IMR-90 (cell line): ENCODE measurements around the gene C16orf86. TPM values are rescaled to one million over a fixed set of nuclear protein-coding genes. Genes with fewer than 3 reads are reported as not detected.

Experiments
- ATAC-seq: fragments of 200-7000 bp; cut with Tn5 transposase; 2 replicates; pipeline ENCODE4 v1.9.1; 2020; ENCODE audit warnings: low read depth, mild to moderate bottlenecking, moderate library complexity
- BruUV-seq: library from RNA; stranded (reverse); fragments of 400-500 nt; replicated peaks from 2 replicates; lab custom pipeline; 2021; lab: Mats Ljungman, UMichigan
- CTCF ChIA-PET: fragments of 300-600 bp; formaldehyde crosslinking; extraction: SDS; loops from one replicate; lab custom pipeline; 2021; ENCODE audit warnings: antibody characterized with exemption; lab: Yijun Ruan, JAX
- POLR2A ChIA-PET: fragments of 300-600 bp; sonication (Branson Sonifier 250); formaldehyde crosslinking; loops from one replicate; lab custom pipeline; 2022; ENCODE audit warnings: antibody characterized with exemption; ENCODE audit not compliant: unreplicated experiment; lab: Charles Lee
- DNase-seq: peaks from one replicate; pipeline ENCODE4 v3.0.0; 2013
- H2AFZ ChIP-seq: replicated peaks from 2 replicates; pipeline ENCODE3; 2013; ENCODE audit warnings: low read length, mild to moderate bottlenecking; ENCODE audit not compliant: poor library complexity
- H2AK5ac ChIP-seq: 2 replicates; pipeline ENCODE4 v1.6.1; 2013; ENCODE audit warnings: low read depth, low read length, inconsistent platforms
- H2AK9ac ChIP-seq: replicated peaks from 2 replicates; pipeline ENCODE3; 2013; ENCODE audit warnings: mild to moderate bottlenecking, low read depth, low read length, moderate library complexity; ENCODE audit not compliant: poor library complexity
- H2BK120ac ChIP-seq: 2 replicates; pipeline ENCODE4 v1.6.1; 2013; ENCODE audit warnings: low read depth, low read length, inconsistent platforms
- H2BK15ac ChIP-seq: 3 replicates; pipeline ENCODE4 v1.6.1; 2013; ENCODE audit warnings: low read depth, low read length, inconsistent platforms
- H2BK20ac ChIP-seq: 2 replicates; pipeline ENCODE4 v1.6.1; 2013; ENCODE audit warnings: low read depth, mild to moderate bottlenecking, inconsistent platforms, low read length, moderate library complexity
- H2BK5ac ChIP-seq: 2 replicates; pipeline ENCODE4 v1.6.1; 2013; ENCODE audit warnings: mild to moderate bottlenecking, low read depth, low read length, inconsistent platforms; ENCODE audit not compliant: poor library complexity, severe bottlenecking
- H3K14ac ChIP-seq: replicated peaks from 2 replicates; pipeline ENCODE4 v1.6.1; 2013; ENCODE audit warnings: low read depth, low read length, inconsistent platforms
- H3K18ac ChIP-seq: 2 replicates; pipeline ENCODE4 v1.6.1; 2013; ENCODE audit warnings: low read depth, low read length, control low read depth
- H3K23ac ChIP-seq: 2 replicates; pipeline ENCODE4 v1.6.1; 2013; ENCODE audit warnings: low read depth, low read length, inconsistent platforms
- H3K27ac ChIP-seq: 2 replicates; pipeline ENCODE4 v1.5.1; 2013; ENCODE audit warnings: mild to moderate bottlenecking, control low read depth, low read length; ENCODE audit not compliant: insufficient read depth
- H3K27me3 ChIP-seq: 2 replicates; pipeline ENCODE4 v1.6.1; 2013; ENCODE audit warnings: low read length; ENCODE audit not compliant: control insufficient read depth, insufficient read depth
- H3K36me3 ChIP-seq: 2 replicates; pipeline ENCODE4 v1.6.1; 2013; ENCODE audit warnings: low read length, mixed read lengths; ENCODE audit not compliant: control insufficient read depth, insufficient read depth
- H3K4ac ChIP-seq: 2 replicates; pipeline ENCODE4 v1.6.1; 2013; ENCODE audit warnings: low read depth, low read length, inconsistent platforms
- H3K4me1 ChIP-seq: 2 replicates; pipeline ENCODE4 v1.6.1; 2013; ENCODE audit warnings: low read length, mixed read lengths; ENCODE audit not compliant: control insufficient read depth, insufficient read depth
- H3K4me2 ChIP-seq: 2 replicates; pipeline ENCODE4 v1.6.1; 2013; ENCODE audit warnings: low read depth, mild to moderate bottlenecking, control low read depth, low read length, moderate library complexity
- H3K4me3 ChIP-seq: 2 replicates; pipeline ENCODE4 v1.5.1; 2013; ENCODE audit warnings: low read depth, mild to moderate bottlenecking, control low read depth, low read length, moderate library complexity; ENCODE audit not compliant: insufficient read depth
- H3K56ac ChIP-seq: 2 replicates; pipeline ENCODE4 v1.6.1; 2013; ENCODE audit warnings: low read length, inconsistent platforms; ENCODE audit not compliant: insufficient read depth; ENCODE audit errors: extremely low read depth
- H3K79me1 ChIP-seq, 2 experiments: 2 replicates each; pipeline ENCODE4 v1.6.1; 2013; ENCODE audit warnings: low read length in 2 of 2, inconsistent platforms in 1 of 2, low read depth in 1 of 2
- H3K9ac ChIP-seq: 2 replicates; pipeline ENCODE4 v1.6.1; 2013; ENCODE audit warnings: low read depth, low read length, control low read depth
- H3K9me1 ChIP-seq: 2 replicates; pipeline ENCODE4 v1.6.1; 2013; ENCODE audit warnings: low read length, inconsistent platforms; ENCODE audit not compliant: insufficient read depth
- H3K9me3 ChIP-seq: 2 replicates; pipeline ENCODE4 v1.6.1; 2013; ENCODE audit warnings: low read length; ENCODE audit not compliant: control insufficient read depth, insufficient read depth
- H4K20me1 ChIP-seq: 2 replicates; pipeline ENCODE4 v1.6.1; 2013; ENCODE audit warnings: low read length, inconsistent platforms; ENCODE audit not compliant: insufficient read depth
- H4K5ac ChIP-seq: 2 replicates; pipeline ENCODE4 v1.6.1; 2013; ENCODE audit warnings: mild to moderate bottlenecking, low read depth, low read length, control low read depth
- H4K8ac ChIP-seq, 2 experiments: 2 replicates each; pipeline ENCODE4 v1.6.1; 2013; ENCODE audit warnings: low read depth in 2 of 2, low read length in 2 of 2, control low read depth in 1 of 2, inconsistent platforms in 1 of 2
- H4K91ac ChIP-seq: 2 replicates; pipeline ENCODE4 v1.6.1; 2013; ENCODE audit warnings: low read depth, low read length, inconsistent platforms; ENCODE audit not compliant: insufficient read depth
- BHLHE40 ChIP-seq: fragments of 150-350 bp; IDR thresholded peaks from 2 replicates; pipeline ENCODE4 v1.6.1; 2016; ENCODE audit warnings: mild to moderate bottlenecking, low read depth, low read length
- CEBPB ChIP-seq: IDR thresholded peaks from 2 replicates; pipeline ENCODE4 v1.6.1; 2012; ENCODE audit warnings: low read depth, low read length, improper control_type of control experiment
- CHD1 ChIP-seq: IDR thresholded peaks from 2 replicates; pipeline ENCODE4 v1.6.1; 2012; ENCODE audit warnings: low read depth, low read length, improper control_type of control experiment
- FOS ChIP-seq: fragments of 150-350 bp; IDR thresholded peaks from 2 replicates; pipeline ENCODE4 v1.6.1; 2016; ENCODE audit warnings: low read depth, low read length
- MAFK ChIP-seq: IDR thresholded peaks from 2 replicates; pipeline ENCODE4 v1.6.1; 2012; ENCODE audit warnings: low read depth, low read length, improper control_type of control experiment
- MAZ ChIP-seq: IDR thresholded peaks from 2 replicates; pipeline ENCODE4 v1.6.1; 2012; ENCODE audit warnings: low read depth, mild to moderate bottlenecking, low read length, improper control_type of control experiment, moderate library complexity, borderline replicate concordance
- NFE2L2 ChIP-seq: fragments of 150-350 bp; IDR thresholded peaks from 2 replicates; pipeline ENCODE4 v1.6.1; 2016; ENCODE audit warnings: low read depth, mild to moderate bottlenecking, low read length
- POLR2A ChIP-seq: IDR thresholded peaks from 2 replicates; pipeline ENCODE4 v1.6.1; 2012; ENCODE audit warnings: mild to moderate bottlenecking, low read depth, low read length
- RAD21 ChIP-seq: IDR thresholded peaks from 2 replicates; pipeline ENCODE4 v1.6.1; 2012; ENCODE audit warnings: low read length, improper control_type of control experiment
- RCOR1 ChIP-seq: IDR thresholded peaks from 2 replicates; pipeline ENCODE4 v1.6.1; 2012; ENCODE audit warnings: mild to moderate bottlenecking, low read length, improper control_type of control experiment; ENCODE audit not compliant: insufficient replicate concordance
- SMC3 ChIP-seq: fragments of 150-350 bp; IDR thresholded peaks from 2 replicates; pipeline ENCODE4 v1.6.1; 2016; ENCODE audit warnings: low read depth, mild to moderate bottlenecking, antibody characterized with exemption, low read length, moderate library complexity
- WGBS, 2 experiments: methylation state at CpG; one replicate each; pipeline versions ENCODE4 v1.1.5 to v1.1.7; 2013; ENCODE audit warnings: missing lambda C conversion rate in 2 of 2; ENCODE audit not compliant: insufficient read length in 1 of 2; ENCODE audit errors: extremely low coverage in 2 of 2; 5-methylcytosine and 5-hydroxymethylcytosine counted together
- dilution Hi-C: fragments of 300-500 bp; cut with HindIII; formaldehyde crosslinking; loops from one replicate; pipeline ENCODE4 v1.14.3; 2018; ENCODE audit warnings: low sequenced_read_pairs; ENCODE audit not compliant: unreplicated experiment
- in situ Hi-C: fragments of 300-500 bp; cut with MboI; formaldehyde crosslinking; loops from 3 replicates; pipeline ENCODE4 v1.14.3; 2019; ENCODE audit warnings: low sequenced_read_pairs, inconsistent platforms, mixed read lengths
- intact Hi-C: fragments of 100-400 bp; cut with micrococcal nuclease; formaldehyde crosslinking; loops from 2 replicates; pipeline ENCODE4 v1.10.0; 2022
- polyA plus RNA-seq, 3 experiments: library from polyadenylated mRNA; depleted of rRNA; stranded (reverse); fragments of >200 nt; gene quantifications; 2 replicates each; pipeline ENCODE4 v1.2.3, GENCODE V29; 2012; ENCODE audit warnings: low replicate concordance in 1 of 3
- total RNA-seq: library from RNA; depleted of rRNA; stranded (reverse); fragments of >200 nt; gene quantifications from 2 replicates; pipeline ENCODE4 v1.2.3, GENCODE V29; 2012
- TF ChIP-seq, protein P1 (sequence below): fragments of 150-350 bp; IDR thresholded peaks from 2 replicates; pipeline ENCODE4 v1.6.1; 2016; ENCODE audit warnings: low read depth, mild to moderate bottlenecking, low read length, moderate library complexity, borderline replicate concordance
- TF ChIP-seq, protein P2 (sequence below): fragments of 150-350 bp; IDR thresholded peaks from 2 replicates; pipeline ENCODE4 v1.6.1; 2017; ENCODE audit warnings: mild to moderate bottlenecking, antibody characterized with exemption, low read length, low read depth

Gene C16orf86
- total and polyA plus RNA-seq, 2 of the 4 experiments (the other 2 are of a cell fraction) = 0.54 to 0.70 TPM

DNA sequence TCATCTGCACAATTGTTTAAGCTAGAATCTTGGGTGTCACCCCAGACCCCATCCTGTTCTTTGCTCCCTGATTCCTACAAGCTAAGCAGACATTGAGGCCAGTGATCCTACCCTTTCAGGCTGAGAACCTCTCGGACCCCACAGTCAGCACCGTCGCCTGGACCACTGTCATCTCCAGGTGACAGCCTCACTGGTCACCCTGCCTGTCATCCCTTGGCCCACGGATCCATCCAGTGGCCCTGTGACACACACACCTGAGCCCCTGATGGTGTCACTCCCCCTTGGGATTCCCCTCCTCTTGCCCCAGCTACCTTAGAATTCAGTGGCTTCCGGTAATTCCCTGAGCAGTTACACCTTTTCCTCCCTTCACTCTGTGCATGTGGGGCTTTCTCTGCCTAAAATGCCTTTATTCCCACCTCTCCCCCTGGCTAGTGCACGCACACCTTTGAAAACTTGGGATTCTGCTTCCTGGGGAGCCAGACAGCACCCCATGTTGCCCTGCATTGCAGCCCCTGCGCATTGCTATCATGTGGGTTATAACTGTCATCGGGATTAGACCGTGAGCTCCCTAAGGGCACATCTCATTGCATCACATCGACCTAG, 3.0 kb downstream of the C16orf86 start (continued):
- no peak for TF ChIP-seq CHD1

DNA sequence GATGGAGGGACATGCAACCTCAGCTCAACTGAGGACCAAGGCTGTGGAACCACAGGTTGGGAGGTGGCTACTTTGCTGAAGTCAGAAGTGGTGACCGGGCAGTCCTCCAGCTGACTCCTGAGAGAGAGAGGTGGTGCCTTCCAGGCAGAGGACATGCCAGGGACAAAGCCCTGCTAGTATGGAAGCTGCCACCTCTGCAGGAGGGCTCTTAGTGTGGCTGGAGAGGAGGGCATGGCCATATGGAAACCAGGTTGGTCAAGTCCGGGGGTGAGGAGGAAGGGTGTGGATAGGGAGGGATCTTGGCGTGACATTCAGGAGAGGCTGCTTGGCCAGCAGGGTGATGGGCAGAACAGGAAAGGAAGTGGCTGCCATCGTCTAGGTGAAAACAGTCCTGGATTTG, 5.7 kb downstream of the C16orf86 start:
- H2AFZ ChIP-seq = no peak overlapping the region
- no peaks in the 10 kb centered on the region for H3K27me3 ChIP-seq
- H2BK15ac ChIP-seq = no peak overlapping the region
- H3K9ac ChIP-seq = no peak overlapping the region
- H2AK9ac ChIP-seq = no peak overlapping the region
- DNase-seq = no peak
- WGBS, 2 experiments = 49% methylated on average over 3 of the region's 4 CpGs; no CpG with 5 or more reads in 1 of the 2 experiments
- H2BK20ac ChIP-seq = no peak overlapping the region
- H2BK120ac ChIP-seq = no peak overlapping the region
- no peak overlapping the region for H3K4ac ChIP-seq
- no peaks in the 10 kb centered on the region for H3K9me1 ChIP-seq
- ATAC-seq = no peak
- H3K56ac ChIP-seq = no peak overlapping the region
- BruUV-seq = no TSS peak
- no peak overlapping the region for H3K27ac ChIP-seq
- H2BK5ac ChIP-seq = no peak overlapping the region
- H3K9me3 ChIP-seq = no peaks in the 10 kb centered on the region
- H3K23ac ChIP-seq = no peak overlapping the region
- no peak overlapping the region for H3K18ac ChIP-seq
- H2AK5ac ChIP-seq = no peak overlapping the region
- no peak overlapping the region for H4K5ac ChIP-seq
- peaks cover 8% of the 10 kb centered on the region; the same call in 1 of the 2 replicates for H3K36me3 ChIP-seq
- dilution Hi-C loops = no loop called here
- in situ Hi-C loops = loop anchor here (5.0 kb wide), 1 partner anchor 255 kb away; no protein-coding TSS in a partner anchor
- H3K79me1 ChIP-seq = 0 out of 4 replicates have a peak, but pooled peaks cover 0 to 4% of the 10 kb centered on the region in 2 experiments
- H4K8ac ChIP-seq = no peak overlapping the region
- POLR2A ChIA-PET = interaction anchor here (0.7 kb wide), 1 partner anchor 134 kb away, joined by 4 read pairs; the partner anchor contains the start of gene TSNAXIP1
- CTCF ChIA-PET = interaction anchor here (0.6 to 1.8 kb wide), 5 partner anchors 10 to 187 kb away, joined by 3 to 7 read pairs (median 4); partner anchors contain the start of gene GFOD2
- H3K14ac ChIP-seq = no peak overlapping the region
- H3K4me1 ChIP-seq = peaks cover 4% of the 10 kb centered on the region
- intact Hi-C loops = loop anchor here (1.0 to 10.0 kb wide), 4 partner anchors 135 to 362 kb away; partner anchors contain the start of genes RANBP10 and TSNAXIP1
- H3K4me3 ChIP-seq = no peak overlapping the region
- H3K4me2 ChIP-seq = no peak overlapping the region
- no peak overlapping the region for H4K91ac ChIP-seq
- 0 out of 2 replicates have a peak, but pooled peaks cover 6% of the 10 kb centered on the region for H4K20me1 ChIP-seq
- TF ChIP-seq RAD21 = no peak
- TF ChIP-seq FOS = no peak
- no peak for TF ChIP-seq RCOR1
- TF ChIP-seq MAFK = no peak
- TF ChIP-seq NFE2L2 = no peak
- TF ChIP-seq MAZ = no peak
- TF ChIP-seq, protein P1, sequence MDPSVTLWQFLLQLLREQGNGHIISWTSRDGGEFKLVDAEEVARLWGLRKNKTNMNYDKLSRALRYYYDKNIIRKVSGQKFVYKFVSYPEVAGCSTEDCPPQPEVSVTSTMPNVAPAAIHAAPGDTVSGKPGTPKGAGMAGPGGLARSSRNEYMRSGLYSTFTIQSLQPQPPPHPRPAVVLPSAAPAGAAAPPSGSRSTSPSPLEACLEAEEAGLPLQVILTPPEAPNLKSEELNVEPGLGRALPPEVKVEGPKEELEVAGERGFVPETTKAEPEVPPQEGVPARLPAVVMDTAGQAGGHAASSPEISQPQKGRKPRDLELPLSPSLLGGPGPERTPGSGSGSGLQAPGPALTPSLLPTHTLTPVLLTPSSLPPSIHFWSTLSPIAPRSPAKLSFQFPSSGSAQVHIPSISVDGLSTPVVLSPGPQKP = no peak
- TF ChIP-seq, protein P2, sequence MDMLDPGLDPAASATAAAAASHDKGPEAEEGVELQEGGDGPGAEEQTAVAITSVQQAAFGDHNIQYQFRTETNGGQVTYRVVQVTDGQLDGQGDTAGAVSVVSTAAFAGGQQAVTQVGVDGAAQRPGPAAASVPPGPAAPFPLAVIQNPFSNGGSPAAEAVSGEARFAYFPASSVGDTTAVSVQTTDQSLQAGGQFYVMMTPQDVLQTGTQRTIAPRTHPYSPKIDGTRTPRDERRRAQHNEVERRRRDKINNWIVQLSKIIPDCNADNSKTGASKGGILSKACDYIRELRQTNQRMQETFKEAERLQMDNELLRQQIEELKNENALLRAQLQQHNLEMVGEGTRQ = no peak
- no peak for TF ChIP-seq CEBPB
- TF ChIP-seq POLR2A = no peak
- TF ChIP-seq BHLHE40 = no peak
- no peak for TF ChIP-seq SMC3
